Measurements from ENCODE around the gene MYOF. TPM values are rescaled to one million over a fixed set of nuclear protein-coding genes. Genes with fewer than 3 reads are reported as not detected.

MYOF gene
- total RNA-seq, 2 experiments from 2014 or later = 5.5 to 6.6 TPM

- no peak for ATAC-seq
- CTCF ChIA-PET = interaction anchor here (1.4 to 6.0 kb wide), 2 partner anchors 32 to 74 kb away, joined by 4 to 23 read pairs; partner anchors contain the start of gene MYOF
- Mint-ChIP-seq H3K4me3 (no peak overlapping the region), H3K27ac (no peak overlapping the region), H3K9me3 (ENCODE audit: low read depth) (no peaks in the 10 kb centered on the region), H3K4me1 (peaks cover 16% of the 10 kb centered on the region), H3K27me3 (no peaks in the 10 kb centered on the region), H3K36me3 (peaks cover 2% of the 10 kb centered on the region)
- DNase-seq = no peak
These were observed 73.4 kb downstream of the MYOF start for GRCh38 chr10:93408783-93409182.

GRCh38 chr10:93406364-93407145 is 75.6 kb downstream of the MYOF start:
- Mint-ChIP-seq H3K4me3 (no peak overlapping the region), H3K36me3 (peaks cover 2% of the 10 kb centered on the region), H3K27me3 (no peaks in the 10 kb centered on the region), H3K9me3 (ENCODE audit: low read depth) (no peaks in the 10 kb centered on the region), H3K27ac (no peak overlapping the region), H3K4me1 (no peaks in the 10 kb centered on the region)
- DNase-seq = no peak
- no peak for ATAC-seq
- CTCF ChIA-PET = no interaction called here

GRCh38 chr10:93404048-93404354 is 78.1 kb downstream of the MYOF start:
- DNase-seq (no peak), ATAC-seq (no peak)
- CTCF ChIA-PET = interaction anchor here (0.7 to 1.4 kb wide), 2 partner anchors 13 to 16 kb away, joined by 3 to 4 read pairs; no protein-coding TSS in a partner anchor
- H3K4me1 Mint-ChIP-seq = no peaks in the 10 kb centered on the region
- H3K36me3 Mint-ChIP-seq = peaks cover 2% of the 10 kb centered on the region
- no peak overlapping the region for H3K4me3 Mint-ChIP-seq
- H3K27ac Mint-ChIP-seq = no peak overlapping the region
- no peaks in the 10 kb centered on the region for H3K9me3 Mint-ChIP-seq (ENCODE audit: low read depth)
- H3K27me3 Mint-ChIP-seq = no peaks in the 10 kb centered on the region

- CTCF ChIA-PET = interaction anchor here (1.4 kb wide), 1 partner anchor 14 kb away, joined by 3 read pairs; no protein-coding TSS in a partner anchor
- Mint-ChIP-seq H3K9me3 (ENCODE audit: low read depth) (no peaks in the 10 kb centered on the region), H3K4me1 (peaks cover 6% of the 10 kb centered on the region), H3K27me3 (no peaks in the 10 kb centered on the region), H3K36me3 (peaks cover 2% of the 10 kb centered on the region), H3K27ac (no peak overlapping the region), H3K4me3 (no peak overlapping the region)
- DNase-seq (no peak), ATAC-seq (no peak)
These were observed 78.7 kb downstream of the MYOF start for GRCh38 chr10:93403152-93404047.

- CTCF ChIA-PET = interaction anchor here (0.9 to 1.7 kb wide), 3 partner anchors 18 to 80 kb away, joined by 3 to 5 read pairs (median 4); partner anchors contain the start of gene MYOF
- H3K9me3 Mint-ChIP-seq (ENCODE audit: low read depth) = no peaks in the 10 kb centered on the region
- H3K27ac Mint-ChIP-seq = no peak overlapping the region
- no peak overlapping the region for H3K4me3 Mint-ChIP-seq
- no peaks in the 10 kb centered on the region for H3K27me3 Mint-ChIP-seq
- H3K4me1 Mint-ChIP-seq = peaks cover 11% of the 10 kb centered on the region
- H3K36me3 Mint-ChIP-seq = peaks cover 2% of the 10 kb centered on the region
- DNase-seq = no peak
- no peak for ATAC-seq
These were observed 79.9 kb downstream of the MYOF start for GRCh38 chr10:93402192-93402591.

- Mint-ChIP-seq H3K36me3 (peaks cover 2% of the 10 kb centered on the region), H3K4me3 (no peak overlapping the region), H3K4me1 (peaks cover 11% of the 10 kb centered on the region), H3K27me3 (no peaks in the 10 kb centered on the region), H3K9me3 (ENCODE audit: low read depth) (no peaks in the 10 kb centered on the region), H3K27ac (peak overlapping the region; percentile 8)
- CTCF ChIA-PET = no interaction called here
- no peak for DNase-seq
- peak; percentile 61 for ATAC-seq
These were observed 83.6 kb downstream of the MYOF start for GRCh38 chr10:93398528-93398927.

GRCh38 chr10:93397020-93397419 is 85.1 kb downstream of the MYOF start:
- Mint-ChIP-seq H3K27ac (no peak overlapping the region), H3K27me3 (no peaks in the 10 kb centered on the region), H3K36me3 (no peaks in the 10 kb centered on the region), H3K9me3 (ENCODE audit: low read depth) (no peaks in the 10 kb centered on the region), H3K4me1 (peaks cover 11% of the 10 kb centered on the region), H3K4me3 (no peak overlapping the region)
- CTCF ChIA-PET = interaction anchor here (1.7 kb wide), 1 partner anchor 14 kb away, joined by 4 read pairs; no protein-coding TSS in a partner anchor
- DNase-seq (no peak), ATAC-seq (no peak)

- H3K27ac Mint-ChIP-seq = no peak overlapping the region
- peaks cover 2% of the 10 kb centered on the region for H3K27me3 Mint-ChIP-seq
- H3K9me3 Mint-ChIP-seq (ENCODE audit: low read depth) = no peaks in the 10 kb centered on the region
- peaks cover 4% of the 10 kb centered on the region for H3K4me1 Mint-ChIP-seq
- H3K4me3 Mint-ChIP-seq = no peak overlapping the region
- DNase-seq = no peak
- ATAC-seq = no peak
- no peaks in the 10 kb centered on the region for H3K36me3 Mint-ChIP-seq
- CTCF ChIA-PET = interaction anchor here (1.4 to 2.2 kb wide), 2 partner anchors 17 to 23 kb away, joined by 3 to 6 read pairs; no protein-coding TSS in a partner anchor
These were observed 88.9 kb downstream of the MYOF start for GRCh38 chr10:93393211-93393610.

GRCh38 chr10:93392121-93392520 is 90.0 kb downstream of the MYOF start:
- Mint-ChIP-seq H3K27me3 (peaks cover 2% of the 10 kb centered on the region), H3K36me3 (no peaks in the 10 kb centered on the region), H3K4me3 (no peak overlapping the region), H3K4me1 (peaks cover 8% of the 10 kb centered on the region), H3K27ac (no peak overlapping the region), H3K9me3 (ENCODE audit: low read depth) (no peaks in the 10 kb centered on the region)
- ATAC-seq (no peak), DNase-seq (no peak)
- CTCF ChIA-PET = interaction anchor here (2.2 kb wide), 2 partner anchors 16 to 90 kb away, joined by 6 to 9 read pairs; partner anchors contain the start of gene MYOF

GRCh38 chr10:93390306-93391090 is 91.6 kb downstream of the MYOF start:
- Mint-ChIP-seq H3K9me3 (ENCODE audit: low read depth) (no peaks in the 10 kb centered on the region), H3K36me3 (no peaks in the 10 kb centered on the region), H3K4me3 (no peak overlapping the region), H3K27me3 (peaks cover 2% of the 10 kb centered on the region), H3K4me1 (peaks cover 22% of the 10 kb centered on the region), H3K27ac (no peak overlapping the region)
- CTCF ChIA-PET = interaction anchor here (2.2 to 6.8 kb wide), 2 partner anchors 13 to 92 kb away, joined by 9 to 33 read pairs; partner anchors contain the start of gene MYOF
- DNase-seq (no peak), ATAC-seq (no peak)

- Mint-ChIP-seq H3K4me1 (peaks cover 26% of the 10 kb centered on the region), H3K27me3 (peaks cover 2% of the 10 kb centered on the region), H3K9me3 (ENCODE audit: low read depth) (no peaks in the 10 kb centered on the region), H3K36me3 (peaks cover 2% of the 10 kb centered on the region), H3K4me3 (peak overlapping the region; percentile 65), H3K27ac (peak overlapping the region; percentile 88)
- DNase-seq (peak; percentile 59), ATAC-seq (peak; percentile 83)
- CTCF ChIA-PET = interaction anchor here (0.8 to 6.8 kb wide), 7 partner anchors 10 to 126 kb away, joined by 3 to 33 read pairs (median 4); partner anchors contain the start of gene MYOF
These were observed 95.3 kb downstream of the MYOF start for GRCh38 chr10:93386631-93387369.

- peaks cover 2% of the 10 kb centered on the region for H3K36me3 Mint-ChIP-seq
- CTCF ChIA-PET = interaction anchor here (0.7 to 6.8 kb wide), 6 partner anchors 8 to 126 kb away, joined by 3 to 33 read pairs (median 4); partner anchors contain the start of gene MYOF
- ATAC-seq (no peak), DNase-seq (no peak)
- H3K4me1 Mint-ChIP-seq = peaks cover 35% of the 10 kb centered on the region
- no peaks in the 10 kb centered on the region for H3K9me3 Mint-ChIP-seq (ENCODE audit: low read depth)
- H3K4me3 Mint-ChIP-seq = no peak overlapping the region
- H3K27me3 Mint-ChIP-seq = no peaks in the 10 kb centered on the region
- H3K27ac Mint-ChIP-seq = no peak overlapping the region
These were observed 96.8 kb downstream of the MYOF start for GRCh38 chr10:93385345-93385744.

Data from activated CD8-positive, alpha-beta memory T cell treated with anti-CD3 and anti-CD28 coated beads, Interleukin-2, amount 10 ng/mL, durations not matched to agents 7 days and 5 days (primary cell).